Heart left ventricle (tissue), 16 donors: ENCODE measurements around the gene DCD. TPM values are rescaled to one million over a fixed set of nuclear protein-coding genes. Genes with fewer than 3 reads are reported as not detected.

ENCODE experiments used
- ATAC-seq, 4 donors: fragments of 200-7000 bp; cut with Tn5 transposase; one replicate each; pipeline ENCODE4 v1.9.1; 2020 to 2022; ENCODE audit warnings: moderate library complexity in 4 of 4, mild to moderate bottlenecking in 3 of 4, moderate number of reproducible peaks in 1 of 4
- DNase-seq, 5 donors: peaks; one replicate each; pipeline ENCODE4 v3.0.0-alpha.2; 2020
- H3K27ac ChIP-seq, 12 donors: fragments of 200-600 bp; sonication (generic) in 4 of 12; one replicate each; pipeline versions ENCODE4 v1.5.0 to v1.8.0; 2016 to 2022; ENCODE audit warnings: mild to moderate bottlenecking in 2 of 12
- H3K27me3 ChIP-seq, 9 donors: fragments of 200-600 bp; sonication (generic) in 2 of 9; one replicate each; pipeline versions ENCODE4 v1.5.1 to v1.8.0; 2016 to 2022; ENCODE audit warnings: mild to moderate bottlenecking in 3 of 9
- H3K36me3 ChIP-seq, 9 donors: fragments of 200-600 bp; sonication (generic) in 2 of 9; one replicate each; pipeline versions ENCODE4 v1.5.0 to v1.8.0; 2018 to 2022; ENCODE audit warnings: mild to moderate bottlenecking in 2 of 9
- H3K4me1 ChIP-seq, 12 donors: fragments of 200-600 bp; sonication (generic) in 4 of 12; one replicate each; pipeline versions ENCODE4 v1.5.0 to v1.8.0; 2016 to 2022; ENCODE audit warnings: mild to moderate bottlenecking in 3 of 12
- H3K4me3 ChIP-seq, 12 donors: fragments of 200-600 bp; sonication (generic) in 4 of 12; one replicate each; pipeline versions ENCODE4 v1.5.0 to v1.8.0; 2017 to 2022; ENCODE audit warnings: mild to moderate bottlenecking in 9 of 12, moderate library complexity in 4 of 12
- H3K9me3 ChIP-seq, 12 donors: fragments of 200-600 bp; sonication (generic) in 4 of 12; one replicate each; pipeline versions ENCODE4 v1.5.0 to v1.8.0; 2016 to 2022; ENCODE audit warnings: mild to moderate bottlenecking in 1 of 12
- CTCF ChIP-seq, 12 donors: fragments of 200-600 bp; sonication (generic) in 4 of 12; IDR thresholded peaks; one replicate each; pipeline versions ENCODE4 v1.5.0 to v1.8.0; 2018 to 2022; ENCODE audit warnings: antibody characterized with exemption in 12 of 12, mild to moderate bottlenecking in 5 of 12
- POLR2A ChIP-seq, 2 donors: fragments of 450-650 bp; IDR thresholded peaks; one replicate each; pipeline ENCODE4 v1.6.1; 2017; ENCODE audit warnings: antibody characterized with exemption in 2 of 2, mild to moderate bottlenecking in 2 of 2, moderate library complexity in 2 of 2
- WGBS, 4 donors: extraction: QIAGEN DNeasy Blood & Tissue Kit in 2 of 4; methylation state at CpG; one replicate each; pipeline versions ENCODE4 v1.1.5 to v1.1.7; 2013 to 2018; 5-methylcytosine and 5-hydroxymethylcytosine counted together
- intact Hi-C, 10 donors: fragments of 100-400 bp; cut with DNase I; formaldehyde crosslinking; loops; one replicate each; pipeline versions ENCODE4 v1.11.1 to v1.14.2; 2022
- polyA plus RNA-seq, 2 donors: library from polyadenylated mRNA; stranded (reverse); fragments of 200-250 nt; gene quantifications; one replicate each; pipeline ENCODE4 v1.2.3, GENCODE V29; 2013
- total RNA-seq, 9 donors: library from RNA; depleted of rRNA in 2 of 9; stranded (reverse); fragments of >200 nt in 2 of 9; fragmentation: NEBNext Ultra II Directional in 3 of 9; extraction: Animal tissue kit (Norgen Biotek cat#: 25700) in 3 of 9; gene quantifications; one replicate each; pipeline versions ENCODE4 v1.1.0 to v1.2.4, GENCODE V29; 2016 to 2023
- donor health status: ischemic (EF 13 %, LVEDD 7.1; RV severe dilation, severe dysfunction).
- donor health status: healthy with polysubstance abuse.
- donor health status: DM: no; HTN: yes; CAD: no.
- donor health status: DM: no; HTN: no; CAD: no.
- donor health status: ischemic (EF 25% LVEDD 6.9; RV normal size, moderate dysfunction).
- donor health status: ischemic (EF 25% LVEDD 5.7; RV mildly dilated, moderate dysfunction).
- donor health status: healthy.
- donor health status: DM: yes; HTN: yes; CAD: no.
- donor health status: ischemic (EF 35%, LVEDD 5.7; RV mildly dilated, moderate dysfunction).
- donor health status: nonischemic (EF 11% LVEDD 7.7; RV severe dilation, severe dysfunction).
- donor health status: DM: yes; HTN: yes; CAD: no.
- donor health status: PGD.
- donor health status: ischemic (EF 29% LVEDD 5.4; RV normal size, mild dysfunction).
- donor health status: nonischemic (EF 23%, LVEDD 6.1; RV moderate dilation, normal function).

Gene DCD
- total and polyA plus RNA-seq, 11 donors = not detected

- peaks cover 0 to 40% (median 13%) of the 10 kb centered on the region in 9 donors for H3K27me3 ChIP-seq
- no peaks in the 10 kb centered on the region for H3K36me3 ChIP-seq
- WGBS, 4 donors = 74 to 78% (median 77%) methylated on average over 8 of the region's 8 CpGs
- H3K4me3 ChIP-seq = no peak overlapping the region
- peaks cover 0 to 6% (median 0%) of the 10 kb centered on the region in 12 donors for H3K9me3 ChIP-seq
- no peaks in the 10 kb centered on the region for H3K4me1 ChIP-seq
- TF ChIP-seq CTCF (IDR thresholded peaks at IDR 0.05) = no peak
- TF ChIP-seq POLR2A (IDR thresholded peaks at IDR 0.05) = no peak
- H3K27ac ChIP-seq = no peak overlapping the region
- ATAC-seq (no peak), DNase-seq (no peak)
- intact Hi-C loops = no loop called here
These were observed 40.8 kb upstream of the DCD start for GRCh38 chr12:54689034-54689372.

- WGBS, 4 donors = 74 to 82% (median 80%) methylated on average over 5 of the region's 5 CpGs
These were observed 40.3 kb upstream of the DCD start for GRCh38 chr12:54688309-54689033.

GRCh38 chr12:54684636-54685630 is 36.8 kb upstream of the DCD start:
- Histone ChIP-seq H3K36me3 (no peaks in the 10 kb centered on the region), H3K4me3 (no peak overlapping the region), H3K27me3 (peaks cover 0 to 52% (median 19%) of the 10 kb centered on the region in 9 donors), H3K27ac (no peak overlapping the region), H3K4me1 (no peaks in the 10 kb centered on the region), H3K9me3 (peaks cover 0 to 6% (median 0%) of the 10 kb centered on the region in 12 donors)
- intact Hi-C loops = no loop called here
- 65 to 75% (median 67%) methylated on average over 12 of the region's 12 CpGs for WGBS, 4 donors
- no peak for ATAC-seq
- TF ChIP-seq CTCF (IDR thresholded peaks at IDR 0.05) (no peak), POLR2A (IDR thresholded peaks at IDR 0.05) (no peak)
- DNase-seq = no peak

More at GRCh38 chr12:54688309-54689033, 40.3 kb upstream of the DCD start:
- no peak overlapping the region for H3K27ac ChIP-seq
- peaks cover 0 to 6% (median 0%) of the 10 kb centered on the region in 12 donors for H3K9me3 ChIP-seq
- H3K4me1 ChIP-seq = no peaks in the 10 kb centered on the region
- no peak for TF ChIP-seq POLR2A (IDR thresholded peaks at IDR 0.05)
- no peak for TF ChIP-seq CTCF (IDR thresholded peaks at IDR 0.05)
- no peak overlapping the region for H3K4me3 ChIP-seq
- intact Hi-C loops = no loop called here
- ATAC-seq = no peak
- peaks cover 0 to 39% (median 13%) of the 10 kb centered on the region in 9 donors for H3K27me3 ChIP-seq
- DNase-seq = no peak
- no peaks in the 10 kb centered on the region for H3K36me3 ChIP-seq

- Histone ChIP-seq H3K4me3 (no peak overlapping the region), H3K36me3 (no peaks in the 10 kb centered on the region), H3K9me3 (peaks cover 0 to 6% (median 0%) of the 10 kb centered on the region in 12 donors), H3K27me3 (peaks cover 0 to 44% (median 19%) of the 10 kb centered on the region in 9 donors), H3K27ac (no peak overlapping the region), H3K4me1 (no peaks in the 10 kb centered on the region)
- DNase-seq (no peak), ATAC-seq (no peak)
- intact Hi-C loops = no loop called here
- WGBS, 4 donors = 38 to 41% (median 38%) methylated on average over 2 of the region's 2 CpGs
- no peak for TF ChIP-seq CTCF (IDR thresholded peaks at IDR 0.05)
- no peak for TF ChIP-seq POLR2A (IDR thresholded peaks at IDR 0.05)
These were observed 35.2 kb upstream of the DCD start for GRCh38 chr12:54683398-54683797.
